ENCODE data around the gene RSPO1.

- no peak for TF ChIP-seq CTCF (IDR thresholded peaks at IDR 0.05)
- no peak for TF ChIP-seq POLR2AphosphoS5 (IDR thresholded peaks at IDR 0.05; ENCODE audit: low read depth, low read length)
Measured at GRCh38 chr1:37634244-37634991, at the start of gene RSPO1.

Data from Panc1 (cell line).